Daoy (cell line): ENCODE results near the gene CNTNAP2. TPM values are rescaled to one million over a fixed set of nuclear protein-coding genes. Genes with fewer than 3 reads are reported as not detected.
"Not testable (repeated sequence)": the region's sequence is repeated elsewhere in the genome, so short reads cannot be mapped to it uniquely, and the experiment has no call there.

Experiments
- DNase-seq: peaks from one replicate; pipeline ENCODE4 v3.0.0-alpha.2; 2015; ENCODE audit warnings: low read depth
- total RNA-seq: library from RNA; depleted of rRNA; stranded (reverse); fragments of >200 nt; shearing (Covaris generic); gene quantifications from 2 replicates; pipeline ENCODE4 v1.2.3, GENCODE V29; 2014

Gene CNTNAP2
- total RNA-seq, 1 experiment from 2014 or later: 6.4 TPM

DNA sequence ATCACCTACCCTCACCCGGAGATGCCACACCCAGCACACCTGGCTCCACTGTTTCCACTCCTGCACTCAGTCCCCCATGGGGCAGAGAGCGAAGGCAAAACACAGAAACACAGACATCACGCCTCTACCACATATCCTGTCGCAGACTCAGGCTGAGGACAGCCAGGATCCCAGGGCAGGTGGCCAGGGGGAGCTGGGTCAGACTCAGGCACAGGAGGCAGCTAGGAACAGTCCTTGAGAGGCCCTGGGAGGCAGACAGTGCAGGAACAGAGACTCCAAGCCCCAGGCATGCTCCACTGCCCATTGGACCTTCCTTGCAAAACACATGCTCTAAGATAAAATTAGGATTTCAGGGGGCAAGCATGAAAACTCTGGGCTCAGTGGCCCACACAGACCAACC lies 2319.5 kb downstream of the CNTNAP2 start:
- DNase-seq: no peak

DNA sequence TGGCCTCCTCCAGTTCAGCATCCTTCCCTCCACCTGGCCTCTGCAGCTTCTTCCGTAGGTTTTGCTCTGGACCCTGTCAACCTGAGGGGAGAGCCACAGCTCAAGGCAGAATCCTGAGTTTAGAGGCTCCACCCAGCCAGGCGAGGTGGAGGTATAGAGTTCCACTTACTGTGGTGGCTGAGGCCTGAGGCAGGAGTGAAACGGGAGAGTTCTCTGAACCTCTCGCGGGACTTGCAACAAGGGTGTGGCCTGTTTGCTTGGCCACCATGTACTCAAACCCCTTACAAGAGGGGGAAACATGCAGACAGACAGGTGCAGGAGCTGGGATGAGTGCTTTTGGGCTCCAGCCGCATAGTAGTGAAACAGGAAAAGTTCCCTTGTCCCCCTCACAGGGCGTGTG lies 2320.0 kb downstream of the CNTNAP2 start:
- DNase-seq: no peak

DNA sequence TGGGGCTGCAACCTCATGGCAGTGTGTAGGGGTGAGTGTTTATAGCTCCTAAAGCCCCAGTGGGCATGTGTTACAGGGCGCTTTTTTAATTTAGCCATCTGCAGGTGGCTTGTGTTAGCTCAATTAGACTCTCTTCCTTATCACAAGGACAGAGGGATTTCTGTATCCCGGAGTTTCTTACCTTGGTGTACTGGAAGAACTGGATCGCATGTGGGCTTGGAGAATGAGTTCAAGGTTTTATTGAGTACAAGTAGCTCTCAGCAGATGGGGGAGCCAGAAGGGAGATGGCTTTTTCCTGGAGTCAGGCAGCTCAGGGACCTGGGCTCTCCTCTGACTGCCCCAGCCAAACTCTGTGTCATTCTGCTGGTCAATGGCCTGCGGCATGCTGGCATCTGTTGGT lies 2320.4 kb downstream of the CNTNAP2 start:
- DNase-seq: no peak

DNA sequence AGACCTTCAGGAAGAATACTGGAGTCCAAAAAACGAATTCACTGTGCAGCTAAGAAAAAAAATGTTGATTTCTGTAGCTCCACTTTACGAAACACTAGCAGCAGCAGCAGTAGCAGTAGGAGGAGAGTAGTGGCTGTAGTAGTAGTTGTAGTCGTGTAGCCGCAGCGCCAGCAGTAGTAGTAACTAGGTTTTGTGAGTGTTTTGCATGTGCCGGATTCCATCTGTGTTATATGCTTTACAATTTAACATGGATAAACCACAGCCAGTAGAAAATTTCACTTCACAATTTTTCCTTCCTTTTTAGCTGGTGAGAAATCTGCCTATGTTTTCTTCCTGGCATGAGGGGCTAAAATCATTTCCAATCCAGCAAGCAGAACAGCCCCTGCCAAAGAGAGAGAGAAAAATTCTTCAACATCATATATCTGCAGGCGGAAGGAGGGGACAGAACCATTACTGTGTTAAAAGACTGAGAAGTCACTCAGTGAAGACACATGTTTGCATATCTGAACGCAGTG lies 2325.6 kb downstream of the CNTNAP2 start:
- no peak for DNase-seq

DNA sequence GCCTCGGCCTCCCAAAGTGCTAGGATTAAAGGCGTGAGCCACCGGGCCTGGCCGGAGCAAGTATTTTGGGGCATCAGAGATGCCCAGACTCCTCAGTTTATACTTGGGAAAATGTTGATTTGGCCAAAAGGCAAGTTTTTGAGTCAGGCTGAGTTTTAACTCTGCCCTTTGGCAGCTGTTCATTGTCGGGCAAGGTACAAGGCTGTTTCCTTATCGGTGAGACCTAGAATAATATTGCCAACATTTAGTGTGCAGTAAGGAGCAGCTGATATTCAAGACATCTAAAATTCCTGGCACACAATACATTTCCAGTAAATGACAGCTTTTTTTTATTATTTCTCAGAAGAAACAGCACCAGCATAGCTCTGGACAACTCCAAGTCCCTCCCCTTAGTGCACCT lies 2326.3 kb downstream of the CNTNAP2 start:
- no peak for DNase-seq

DNA sequence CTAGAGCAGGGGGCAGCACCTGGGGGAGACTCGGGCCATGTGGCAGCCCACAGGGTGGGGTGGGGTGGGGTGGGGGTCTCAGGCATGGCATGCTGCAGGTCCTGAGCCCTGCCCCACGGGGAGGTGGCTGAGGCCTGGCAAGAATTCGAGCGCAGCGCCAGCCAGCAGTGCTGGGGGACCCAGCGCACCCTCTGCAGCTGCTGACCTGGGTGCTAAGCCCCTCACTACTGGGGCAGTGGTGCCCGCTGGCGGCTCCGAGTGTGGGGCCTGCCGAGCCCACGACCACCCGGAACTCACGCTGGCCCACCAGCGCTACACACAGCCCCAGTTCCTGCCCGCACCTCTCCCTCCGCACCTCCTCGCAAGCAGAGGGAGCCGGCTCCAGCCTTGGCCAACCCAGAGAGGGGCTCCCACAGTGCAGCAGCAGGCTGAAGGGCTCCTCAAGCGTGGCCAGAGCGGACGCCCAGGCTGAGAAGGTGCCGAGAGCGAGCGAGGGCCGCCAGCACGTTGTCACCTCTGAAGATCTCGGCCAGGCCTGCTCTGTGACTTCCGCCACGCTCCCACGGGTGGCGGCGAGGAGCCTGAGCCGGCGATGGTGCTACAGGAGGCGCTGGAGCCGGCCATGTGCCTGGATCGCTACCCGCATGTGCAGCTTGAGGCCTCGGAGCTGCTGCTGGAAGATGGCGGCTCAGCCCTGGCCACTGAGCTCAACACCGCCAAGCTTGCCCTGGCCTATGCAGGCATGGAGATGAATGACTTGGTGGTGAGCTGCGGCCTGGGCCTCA lies 2328.9 kb downstream of the CNTNAP2 start:
- DNase-seq: no peak

DNA sequence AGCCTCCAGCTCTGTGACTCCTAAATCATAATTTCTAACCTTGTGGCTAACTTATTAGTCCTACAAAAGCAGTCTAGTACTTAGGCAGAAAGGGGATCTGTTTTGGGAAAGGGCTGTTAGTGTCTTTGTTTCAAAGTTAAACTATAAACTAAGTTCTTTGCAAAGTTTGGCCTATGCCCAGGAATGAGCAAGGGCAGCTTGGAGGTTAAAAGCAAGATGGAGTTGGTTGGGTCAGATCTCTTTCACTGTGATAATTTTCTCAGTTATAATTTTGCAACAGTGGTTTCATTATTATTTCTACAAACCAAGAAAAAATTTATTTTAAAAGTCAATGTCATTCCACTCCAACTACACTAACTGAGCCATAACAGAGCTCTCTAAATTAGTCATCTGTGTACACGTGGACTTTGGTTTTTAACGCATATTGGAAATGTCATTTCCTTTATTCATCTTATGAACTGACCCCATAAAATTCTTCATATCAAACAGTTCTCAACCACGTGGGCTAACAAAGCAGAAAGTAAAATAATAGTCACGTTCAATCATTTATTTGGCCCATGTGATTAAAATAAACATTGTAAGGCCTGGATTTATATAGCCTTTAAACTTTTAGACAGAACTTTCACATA lies 2330.7 kb downstream of the CNTNAP2 start:
- no peak for DNase-seq

DNA sequence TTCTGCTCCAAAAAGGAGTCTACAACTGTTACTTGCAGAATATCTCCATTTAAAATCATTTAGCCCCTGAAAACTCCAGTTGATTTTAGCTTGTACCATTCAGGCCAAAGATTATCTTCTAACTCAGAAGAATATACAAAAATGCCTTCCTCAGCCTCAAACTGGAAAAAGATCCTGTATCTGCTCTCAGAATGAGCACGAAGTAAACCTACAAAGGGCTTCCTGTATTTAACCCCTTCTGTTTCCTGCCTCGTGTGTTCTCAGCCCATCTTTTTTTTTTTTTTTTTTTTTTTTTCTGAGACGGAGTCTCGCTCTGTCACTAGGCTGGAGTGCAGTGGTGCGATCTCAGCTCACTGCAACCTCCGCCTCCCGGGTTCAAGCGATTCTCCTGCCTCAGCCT lies 2334.9 kb downstream of the CNTNAP2 start:
- DNase-seq: not testable (repeated sequence)

DNA sequence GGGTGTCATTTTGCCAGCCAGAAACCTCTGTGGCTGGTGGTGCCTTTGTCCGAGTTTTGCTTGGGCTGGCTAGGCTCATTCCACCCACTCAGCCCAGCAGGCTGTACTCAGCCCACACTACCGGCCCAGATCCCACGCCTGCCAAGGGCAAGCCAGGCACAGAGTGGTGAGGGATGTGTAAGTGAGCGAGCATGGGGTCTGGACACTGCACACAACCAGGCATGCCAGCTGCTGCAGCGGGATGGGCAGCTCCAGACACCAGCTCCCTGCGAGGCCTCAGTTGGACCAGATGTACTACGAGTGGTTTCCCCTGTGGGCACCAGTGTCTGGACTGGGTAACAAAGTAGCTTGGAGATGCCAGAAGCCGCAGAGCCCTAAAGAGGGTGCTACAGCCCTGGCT lies 2339.8 kb downstream of the CNTNAP2 start:
- DNase-seq: no peak

DNA sequence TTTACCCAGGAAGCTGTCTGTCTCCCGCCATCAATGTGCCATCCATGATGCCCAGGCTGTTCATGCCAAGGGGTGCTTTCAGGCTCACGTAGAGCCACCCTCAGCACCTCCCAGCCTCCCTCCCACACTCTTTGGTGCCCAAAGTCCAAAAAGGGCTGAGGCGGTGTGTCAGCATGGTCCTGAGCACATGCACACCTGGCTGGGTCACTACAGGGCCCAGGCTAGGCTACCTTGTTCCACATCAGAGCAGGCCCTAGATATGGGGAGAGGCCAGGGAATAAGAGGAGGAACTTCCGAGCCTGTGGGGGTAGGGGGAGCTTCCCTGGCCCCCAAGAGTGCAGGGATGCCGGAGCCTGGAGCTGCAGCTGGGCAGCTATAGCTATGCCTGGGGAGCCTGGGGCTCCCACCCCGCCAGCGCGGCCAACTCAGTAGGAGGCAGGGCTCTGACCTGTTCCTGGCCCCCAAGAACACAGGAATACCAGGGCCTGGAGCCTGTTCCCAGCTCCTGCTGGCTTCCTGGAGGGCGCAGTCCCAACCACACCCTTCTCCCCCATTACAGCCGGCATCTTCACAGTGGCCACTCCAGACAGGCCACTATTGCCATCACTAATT lies 2340.8 kb downstream of the CNTNAP2 start:
- no peak for DNase-seq

DNA sequence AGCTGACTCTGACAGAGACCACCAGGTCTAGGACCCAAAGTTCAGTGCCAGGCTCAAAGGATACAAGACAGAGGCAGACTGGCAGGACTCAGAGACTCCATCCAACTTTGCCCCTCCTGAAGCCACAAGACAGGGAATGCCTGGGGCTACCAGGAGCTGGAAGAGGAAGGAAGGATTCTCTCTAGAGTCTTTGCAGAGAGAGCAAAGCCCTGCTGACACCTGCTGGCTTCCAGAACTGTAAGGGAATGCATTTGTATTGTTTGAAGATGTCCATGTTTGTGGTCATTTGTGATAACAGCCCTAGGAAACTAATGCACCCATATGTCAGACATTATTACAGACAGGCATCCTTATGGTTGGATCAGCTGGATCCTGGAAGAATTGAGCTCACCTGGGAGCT lies 2341.7 kb downstream of the CNTNAP2 start:
- DNase-seq: no peak

DNA sequence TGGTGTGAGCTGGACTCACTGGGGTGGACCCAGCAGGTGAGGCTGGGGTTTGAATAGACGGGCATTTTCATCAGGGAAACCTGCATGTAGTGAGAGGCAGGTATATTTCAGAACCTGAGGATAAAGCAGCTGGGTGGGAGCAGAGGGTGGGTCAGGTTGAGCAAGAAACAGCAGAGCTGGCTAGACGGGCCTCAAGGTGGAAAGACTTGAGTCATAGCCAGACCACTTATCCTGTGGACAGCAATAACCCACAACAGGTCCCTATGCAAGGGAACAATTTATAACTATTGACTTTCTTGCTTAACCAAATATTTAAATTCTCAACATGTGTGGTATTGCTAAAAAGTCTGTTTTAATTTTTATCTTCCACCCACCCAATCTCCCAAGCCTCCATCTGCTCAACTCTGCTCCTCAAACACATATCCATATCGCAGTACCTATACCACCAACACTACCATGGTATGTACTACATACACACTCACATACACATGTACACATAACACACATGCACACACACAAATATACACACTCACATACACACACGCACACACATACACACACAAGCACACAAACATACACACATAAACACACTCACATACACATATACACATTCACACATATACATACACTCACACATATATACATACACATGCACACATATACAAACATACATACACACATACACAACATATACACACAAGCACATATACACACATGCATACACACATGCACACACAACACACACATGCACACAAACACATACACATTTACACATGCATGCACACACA lies 2345.0 kb downstream of the CNTNAP2 start:
- no peak for DNase-seq

DNA sequence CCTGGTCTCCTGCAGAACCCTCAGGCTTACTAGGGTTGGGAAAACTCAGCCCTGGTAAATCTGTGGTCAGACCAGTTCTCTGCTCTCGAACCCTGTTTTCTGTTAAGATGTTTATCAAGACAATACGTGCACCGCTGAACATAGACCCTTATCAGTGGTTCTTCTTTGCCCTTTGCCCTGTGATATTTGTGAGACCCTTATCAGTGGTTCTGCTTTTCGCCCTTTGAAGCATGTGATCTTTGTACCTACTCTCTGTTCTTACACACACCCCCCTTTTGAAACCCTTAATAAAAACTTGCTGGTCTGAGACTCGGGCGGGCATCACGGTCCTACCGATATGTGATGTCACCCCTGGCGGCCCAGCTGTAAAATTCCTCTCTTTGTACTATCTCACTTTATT lies 2346.2 kb downstream of the CNTNAP2 start:
- not testable (repeated sequence) for DNase-seq

DNA sequence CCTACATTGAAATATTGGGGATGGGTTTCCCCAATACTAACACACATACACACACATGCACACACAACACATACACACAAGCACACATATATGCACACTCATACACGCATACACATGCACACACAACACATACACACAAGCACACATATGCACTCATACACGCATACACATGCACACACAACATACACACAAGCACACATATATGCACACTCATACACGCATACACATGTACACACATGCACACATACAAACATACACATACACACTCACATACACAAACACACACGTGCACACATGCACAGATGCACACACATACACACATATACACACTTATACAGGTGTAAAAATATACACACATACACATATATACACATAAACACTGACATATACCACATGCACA lies 2346.6 kb downstream of the CNTNAP2 start:
- DNase-seq: no peak

DNA sequence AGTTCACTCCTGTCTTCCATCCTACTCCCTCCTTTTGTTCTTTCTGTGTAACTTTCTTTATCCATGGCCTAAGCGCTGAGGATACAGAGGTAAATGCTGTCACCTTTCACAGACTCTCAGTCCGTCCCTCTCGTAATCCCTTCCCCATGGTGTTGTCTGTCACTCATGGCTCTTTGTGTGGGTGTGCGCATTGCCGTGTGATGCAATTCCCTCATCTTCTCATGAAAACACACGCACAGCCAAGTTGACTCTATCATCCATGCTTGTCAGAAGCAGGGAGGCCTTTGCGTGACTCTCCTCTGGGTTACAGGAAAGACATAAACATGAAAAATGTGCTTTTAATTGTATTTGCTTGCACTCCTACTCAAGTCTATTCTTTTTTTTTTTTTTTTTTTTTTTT lies 2348.3 kb downstream of the CNTNAP2 start:
- no peak for DNase-seq

DNA sequence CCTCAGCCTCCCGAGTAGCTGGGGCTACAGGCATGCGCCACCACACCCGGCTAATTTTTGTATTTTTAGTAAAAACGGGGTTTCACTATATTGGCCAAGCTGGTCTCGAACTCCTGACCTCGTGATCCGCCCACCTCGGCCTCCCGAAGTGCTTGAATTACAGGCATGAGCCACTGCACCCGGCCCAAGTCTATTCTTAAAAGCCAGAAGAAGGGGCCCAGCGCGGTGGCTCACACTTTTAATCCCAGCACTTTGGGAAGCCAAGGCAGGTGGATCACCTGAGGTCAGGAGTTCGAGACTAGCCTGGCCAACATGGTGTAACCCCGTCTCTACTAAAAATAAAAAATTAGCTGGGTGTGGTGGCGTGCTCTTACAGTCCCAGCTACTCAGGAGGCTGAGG lies 2348.8 kb downstream of the CNTNAP2 start:
- not testable (repeated sequence) for DNase-seq

DNA sequence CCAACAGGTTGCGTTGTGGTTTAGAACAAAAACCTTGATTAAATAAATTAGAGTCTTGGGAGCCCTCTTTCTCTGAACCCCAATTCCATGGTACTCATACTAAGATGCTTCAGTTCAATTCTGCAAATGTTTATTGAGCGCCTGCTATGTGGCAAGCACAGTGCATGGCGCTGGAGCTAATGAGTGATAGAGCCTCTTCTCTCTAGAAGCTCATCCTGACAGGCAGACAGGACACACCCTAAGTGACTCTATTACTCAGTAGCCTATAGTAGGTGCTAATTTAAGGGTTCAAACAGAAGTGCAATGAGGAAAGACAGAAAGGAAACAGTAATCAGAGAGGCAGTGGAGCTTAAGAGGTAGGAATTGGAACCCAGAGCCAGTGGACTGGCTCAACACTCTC lies 2349.5 kb downstream of the CNTNAP2 start:
- no peak for DNase-seq

DNA sequence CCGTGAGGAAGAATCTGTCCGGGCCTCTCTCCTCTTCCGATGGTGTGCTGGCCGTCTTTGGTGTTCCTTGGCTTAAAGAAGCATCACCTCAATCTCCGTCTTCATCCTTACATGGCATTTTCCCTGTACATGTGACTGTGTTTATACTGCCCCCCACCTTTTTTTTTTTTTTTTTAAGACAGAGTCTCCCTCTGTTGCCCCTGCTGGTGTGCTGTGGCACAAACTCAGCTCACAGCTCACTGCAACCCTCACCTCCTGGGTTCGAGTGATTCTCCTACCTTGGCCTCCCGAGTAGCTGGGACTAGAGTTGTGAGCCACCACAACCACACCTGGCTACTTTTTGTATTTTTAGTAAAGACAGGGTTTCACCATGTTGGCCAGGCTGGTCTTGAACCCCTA lies 2352.1 kb downstream of the CNTNAP2 start:
- no peak for DNase-seq
